Activated CD4-positive, alpha-beta T cell treated with anti-CD3 and anti-CD28 coated beads, Interleukin-10, Interleukin-2, amounts not matched to agents 100 ng/mL and 50 ng/mL, durations not matched to agents 16 hours and 8 hours (primary cell): ENCODE data around the gene GEMIN4.

Experiments
- DNase-seq: peaks from one replicate; pipeline ENCODE4 v3.0.0-alpha.2; 2020

GEMIN4 gene

DNA sequence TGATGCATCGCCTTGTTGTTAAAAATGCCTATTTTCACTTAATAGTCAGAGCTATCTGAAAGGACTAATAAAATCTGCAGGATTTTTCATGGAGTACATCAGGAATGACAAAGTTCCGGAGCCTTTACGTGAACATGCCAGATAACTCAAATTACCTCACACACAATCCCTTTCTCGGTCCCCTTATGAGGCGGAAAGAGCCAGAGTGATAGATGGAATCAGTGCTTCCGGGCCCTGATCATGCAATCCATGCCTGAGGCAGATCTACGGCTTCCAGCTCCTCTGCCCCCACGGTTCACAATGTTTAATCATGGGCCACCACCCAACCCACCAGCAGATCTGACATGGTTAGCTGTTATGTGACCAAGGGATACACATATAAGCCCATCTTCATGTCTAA is 54.4 kb downstream of the GEMIN4 start:
- no peak for DNase-seq

DNA sequence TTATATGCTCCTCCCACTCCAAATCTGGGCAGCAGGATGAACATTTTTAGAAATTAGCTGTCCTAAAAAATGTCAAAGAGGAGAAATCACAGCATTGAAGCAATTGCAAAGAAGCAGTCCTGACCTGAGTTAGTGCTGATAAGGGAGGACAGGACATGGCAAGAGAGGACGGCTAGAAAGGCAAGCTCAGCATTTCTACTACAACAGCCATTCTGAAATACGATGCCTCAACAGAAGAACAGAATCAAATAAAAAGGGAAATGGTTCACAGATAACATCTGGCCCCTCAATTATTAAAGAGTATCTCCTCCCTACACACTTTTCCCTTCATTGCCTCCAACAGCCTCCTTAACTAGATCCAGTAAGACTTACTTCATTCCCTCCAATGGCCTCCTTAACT is 55.7 kb downstream of the GEMIN4 start:
- DNase-seq = no peak
